Loucy (cell line): Measurements from ENCODE around the gene NUB1.

Experiments
- EZH2phosphoT487 ChIP-seq: fragments of 200-600 bp; IDR thresholded peaks from 2 replicates; pipeline ENCODE4 v1.6.1; 2018; ENCODE audit warnings: antibody characterized with exemption, mild to moderate bottlenecking, moderate library complexity, borderline replicate concordance
- TF ChIP-seq, protein P1 (sequence below): fragments of 200-600 bp; sonication (generic); conservative IDR thresholded peaks from 2 replicates; pipeline ENCODE4 v1.5.1; 2014; ENCODE audit warnings: mild to moderate bottlenecking, antibody characterized with exemption, low read length

DNA sequence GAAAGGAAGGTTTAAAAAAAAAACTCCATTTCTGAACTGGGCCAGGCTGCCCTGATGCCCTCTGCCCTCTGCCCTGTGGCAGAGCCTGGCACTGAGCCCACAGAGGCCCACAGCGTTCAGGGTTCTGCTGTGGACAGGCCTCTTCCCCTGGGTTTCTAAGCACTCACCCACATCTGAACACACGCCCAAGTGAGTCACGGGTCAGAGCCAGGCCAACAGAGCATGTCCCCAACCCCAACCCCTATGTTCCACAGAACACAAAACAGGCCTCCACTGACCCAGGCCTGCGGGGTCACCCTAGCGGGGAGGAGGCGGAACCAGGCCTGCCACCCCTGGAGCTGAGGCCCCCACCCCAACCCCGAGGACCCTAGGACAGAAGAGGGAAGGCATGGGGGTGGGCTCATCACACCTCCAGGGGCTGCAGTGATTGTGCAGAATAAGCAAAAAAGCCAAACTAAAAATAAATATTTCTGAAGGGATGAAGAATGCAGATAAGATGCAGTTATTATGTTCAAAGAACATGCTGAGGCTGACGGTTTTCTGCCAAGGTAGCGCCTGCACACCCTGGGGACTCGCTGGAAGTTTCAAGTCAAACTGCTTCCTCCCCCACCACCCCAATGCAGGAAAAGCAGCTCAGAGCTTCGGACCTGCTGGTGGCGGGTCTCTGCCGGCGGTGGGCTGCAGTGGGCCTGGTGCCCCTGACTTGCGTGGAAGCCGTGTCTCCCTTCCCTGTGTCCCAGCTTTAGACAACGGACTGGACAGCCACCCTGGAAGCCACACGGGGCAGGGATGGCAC, 62.8 kb downstream of the NUB1 start:
- TF ChIP-seq, protein P1, sequence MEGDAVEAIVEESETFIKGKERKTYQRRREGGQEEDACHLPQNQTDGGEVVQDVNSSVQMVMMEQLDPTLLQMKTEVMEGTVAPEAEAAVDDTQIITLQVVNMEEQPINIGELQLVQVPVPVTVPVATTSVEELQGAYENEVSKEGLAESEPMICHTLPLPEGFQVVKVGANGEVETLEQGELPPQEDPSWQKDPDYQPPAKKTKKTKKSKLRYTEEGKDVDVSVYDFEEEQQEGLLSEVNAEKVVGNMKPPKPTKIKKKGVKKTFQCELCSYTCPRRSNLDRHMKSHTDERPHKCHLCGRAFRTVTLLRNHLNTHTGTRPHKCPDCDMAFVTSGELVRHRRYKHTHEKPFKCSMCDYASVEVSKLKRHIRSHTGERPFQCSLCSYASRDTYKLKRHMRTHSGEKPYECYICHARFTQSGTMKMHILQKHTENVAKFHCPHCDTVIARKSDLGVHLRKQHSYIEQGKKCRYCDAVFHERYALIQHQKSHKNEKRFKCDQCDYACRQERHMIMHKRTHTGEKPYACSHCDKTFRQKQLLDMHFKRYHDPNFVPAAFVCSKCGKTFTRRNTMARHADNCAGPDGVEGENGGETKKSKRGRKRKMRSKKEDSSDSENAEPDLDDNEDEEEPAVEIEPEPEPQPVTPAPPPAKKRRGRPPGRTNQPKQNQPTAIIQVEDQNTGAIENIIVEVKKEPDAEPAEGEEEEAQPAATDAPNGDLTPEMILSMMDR = no peak
- TF ChIP-seq EZH2phosphoT487 = no peak
